H1 (cell line): ENCODE results near the gene FZD8.

ENCODE experiments used
- POLR2A ChIP-seq, 2 experiments: IDR thresholded peaks; 1 replicate in 1 of 2; 2 replicates in 1 of 2; pipeline ENCODE4 v1.6.1; 2011; ENCODE audit warnings: low read depth in 2 of 2, low read length in 2 of 2, mild to moderate bottlenecking in 2 of 2; ENCODE audit errors: control extremely low read depth in 1 of 2
- RNF2 ChIP-seq: fragments of 200-900, 300-1000 bp; sonication (generic); IDR thresholded peaks from 2 replicates; pipeline ENCODE4 v1.7.1; 2016; ENCODE audit warnings: borderline replicate concordance, low read depth, mild to moderate bottlenecking, antibody characterized with exemption, low read length; ENCODE audit not compliant: poor library complexity, severe bottlenecking; ENCODE audit errors: missing control alignments
- TF ChIP-seq, protein P1 (sequence below), 3 experiments: IDR thresholded peaks; 1 replicate in 2 of 3; 2 replicates in 1 of 3; pipeline versions ENCODE4 v1.5.1 to v1.6.1; 2011; ENCODE audit warnings: low read length in 3 of 3, mild to moderate bottlenecking in 3 of 3, inconsistent platforms in 2 of 3, low read depth in 1 of 3, moderate library complexity in 1 of 3; ENCODE audit not compliant: insufficient read depth in 1 of 3; ENCODE audit errors: control extremely low read depth in 1 of 3

DNA sequence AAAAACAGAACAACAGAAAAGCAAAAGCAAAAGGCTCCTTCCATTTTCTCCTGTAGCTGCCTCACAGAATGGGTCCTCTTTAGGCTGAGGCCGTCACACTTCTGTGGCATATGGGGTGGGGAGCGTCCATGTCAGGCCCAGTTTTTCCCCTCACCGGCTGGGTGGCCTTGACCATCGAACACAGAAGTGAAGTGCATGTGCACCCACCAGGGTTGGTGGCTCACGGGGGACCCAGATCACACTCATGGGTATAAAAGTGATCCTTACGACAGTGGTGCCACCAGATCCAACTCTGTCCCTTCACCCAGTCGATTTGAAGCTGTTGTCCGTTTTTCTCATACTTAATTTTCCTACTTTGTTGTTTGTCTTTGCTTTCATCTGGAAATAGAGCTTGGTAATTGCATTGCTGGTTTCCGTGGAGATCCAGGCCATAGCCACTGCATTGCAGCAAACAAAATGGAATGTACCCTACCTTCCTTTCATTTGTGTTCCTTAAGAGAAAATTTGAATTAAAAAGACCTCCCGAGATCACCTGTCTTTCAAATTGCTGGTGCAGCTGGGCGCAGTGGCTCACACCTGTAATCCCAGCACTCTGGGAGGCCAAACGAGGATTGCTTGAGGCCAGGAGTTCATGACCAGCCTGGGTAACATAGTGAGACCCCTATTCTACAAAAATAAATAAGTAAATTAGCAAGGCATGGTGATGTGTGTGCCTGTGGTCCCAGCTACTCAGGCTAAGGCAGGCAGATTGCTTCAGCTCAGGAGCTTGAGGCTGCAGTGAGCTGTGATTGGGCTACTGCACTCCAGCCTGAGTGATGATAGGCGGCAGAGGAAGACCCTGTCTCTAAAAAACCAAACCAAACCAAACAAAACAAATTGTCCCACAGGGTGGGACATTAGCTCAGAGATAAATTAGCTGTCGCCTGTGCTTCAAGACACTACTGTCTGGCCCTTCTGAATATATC is 47.7 kb downstream of the FZD8 start:
- TF ChIP-seq POLR2A (IDR thresholded peaks at IDR 0.05; ENCODE audit: control extremely low read depth in 1 of 2, low read depth in 2 of 2, low read length in 2 of 2) (no peak), RNF2 (no peak)
- TF ChIP-seq, protein P1, sequence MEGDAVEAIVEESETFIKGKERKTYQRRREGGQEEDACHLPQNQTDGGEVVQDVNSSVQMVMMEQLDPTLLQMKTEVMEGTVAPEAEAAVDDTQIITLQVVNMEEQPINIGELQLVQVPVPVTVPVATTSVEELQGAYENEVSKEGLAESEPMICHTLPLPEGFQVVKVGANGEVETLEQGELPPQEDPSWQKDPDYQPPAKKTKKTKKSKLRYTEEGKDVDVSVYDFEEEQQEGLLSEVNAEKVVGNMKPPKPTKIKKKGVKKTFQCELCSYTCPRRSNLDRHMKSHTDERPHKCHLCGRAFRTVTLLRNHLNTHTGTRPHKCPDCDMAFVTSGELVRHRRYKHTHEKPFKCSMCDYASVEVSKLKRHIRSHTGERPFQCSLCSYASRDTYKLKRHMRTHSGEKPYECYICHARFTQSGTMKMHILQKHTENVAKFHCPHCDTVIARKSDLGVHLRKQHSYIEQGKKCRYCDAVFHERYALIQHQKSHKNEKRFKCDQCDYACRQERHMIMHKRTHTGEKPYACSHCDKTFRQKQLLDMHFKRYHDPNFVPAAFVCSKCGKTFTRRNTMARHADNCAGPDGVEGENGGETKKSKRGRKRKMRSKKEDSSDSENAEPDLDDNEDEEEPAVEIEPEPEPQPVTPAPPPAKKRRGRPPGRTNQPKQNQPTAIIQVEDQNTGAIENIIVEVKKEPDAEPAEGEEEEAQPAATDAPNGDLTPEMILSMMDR (IDR thresholded peaks at IDR 0.05; ENCODE audit: control extremely low read depth in 1 of 3, insufficient read depth in 1 of 3, low read depth in 1 of 3, low read length in 3 of 3): no peak
